Kidney epithelial cell (primary cell): ENCODE data around the gene HLCS. TPM values are rescaled to one million over a fixed set of nuclear protein-coding genes. Genes with fewer than 3 reads are reported as not detected.

Experiments used
- DNase-seq: peaks from one replicate; pipeline ENCODE4 v3.0.0-alpha.2; 2010; ENCODE audit warnings: low read depth
- H3K27me3 ChIP-seq: 2 replicates; pipeline ENCODE4 v1.6.0; 2011; ENCODE audit warnings: low read length; ENCODE audit not compliant: control insufficient read depth, insufficient read depth
- H3K36me3 ChIP-seq: 2 replicates; pipeline ENCODE4 v1.5.1; 2011; ENCODE audit warnings: low read length; ENCODE audit not compliant: control insufficient read depth, insufficient read depth
- H3K4me3 ChIP-seq: 2 replicates; pipeline ENCODE4 v1.5.1; 2011; ENCODE audit warnings: low read depth, mild to moderate bottlenecking, control low read depth, low read length
- CTCF ChIP-seq: IDR thresholded peaks from 2 replicates; pipeline ENCODE4 v1.5.1; 2011; ENCODE audit warnings: mild to moderate bottlenecking, moderate library complexity, low read length, control low read depth, inconsistent platforms; ENCODE audit not compliant: insufficient read depth, poor library complexity, severe bottlenecking
- total RNA-seq: library from RNA; depleted of rRNA; stranded (reverse); fragments of >200 nt; gene quantifications from 2 replicates; pipeline ENCODE4 v1.2.3, GENCODE V29; 2015

Gene HLCS
- total RNA-seq, 1 donor from 2014 or later = 26.7 TPM

- Histone ChIP-seq H3K36me3 (no peaks in the 10 kb centered on the region), H3K4me3 (no peak overlapping the region), H3K27me3 (no peaks in the 10 kb centered on the region)
- TF ChIP-seq CTCF = no peak
- no peak for DNase-seq
These were observed 20.9 kb downstream of the HLCS start for GRCh38 chr21:36945496-36946138.

- H3K4me3 ChIP-seq = no peak overlapping the region
- DNase-seq = no peak
- no peaks in the 10 kb centered on the region for H3K36me3 ChIP-seq
- H3K27me3 ChIP-seq = no peaks in the 10 kb centered on the region
- no peak for TF ChIP-seq CTCF
These were observed 29.9 kb downstream of the HLCS start for GRCh38 chr21:36936361-36937135.

GRCh38 chr21:36934864-36935420, 31.5 kb downstream of the HLCS start:
- Histone ChIP-seq H3K36me3 (no peaks in the 10 kb centered on the region), H3K27me3 (no peaks in the 10 kb centered on the region), H3K4me3 (no peak overlapping the region)
- DNase-seq = no peak
- no peak for TF ChIP-seq CTCF

GRCh38 chr21:36932161-36932816, 34.2 kb downstream of the HLCS start:
- DNase-seq = no peak
- no peaks in the 10 kb centered on the region for H3K27me3 ChIP-seq
- TF ChIP-seq CTCF = no peak
- no peaks in the 10 kb centered on the region for H3K36me3 ChIP-seq
- no peak overlapping the region for H3K4me3 ChIP-seq

GRCh38 chr21:36929622-36930021, 36.8 kb downstream of the HLCS start:
- no peaks in the 10 kb centered on the region for H3K27me3 ChIP-seq
- no peaks in the 10 kb centered on the region for H3K36me3 ChIP-seq
- no peak for TF ChIP-seq CTCF
- no peak for DNase-seq
- H3K4me3 ChIP-seq = no peak overlapping the region
